Bronchial epithelial cell (primary cell): Measurements from ENCODE around the gene PLA2G4A. TPM values are rescaled to one million over a fixed set of nuclear protein-coding genes. Genes with fewer than 3 reads are reported as not detected.
A peak's percentile ranks its signal among the peaks of the same experiment; 100 is the strongest.

Experiments
- DNase-seq: peaks from one replicate; pipeline ENCODE4 v3.0.0-alpha.2; 2010; ENCODE audit warnings: low read depth
- FAIRE-seq: peaks from 2 replicates; lab custom pipeline; 2011; peaks lifted over from hg19 to GRCh38; lab: Jason Lieb, UNC
- H3K27me3 ChIP-seq: 2 replicates; pipeline ENCODE4 v1.5.1; 2011; ENCODE audit warnings: low read length; ENCODE audit not compliant: control insufficient read depth, insufficient read depth
- H3K36me3 ChIP-seq: 2 replicates; pipeline ENCODE4 v1.5.1; 2011; ENCODE audit warnings: low read length; ENCODE audit not compliant: control insufficient read depth, insufficient read depth
- H3K4me3 ChIP-seq: 2 replicates; pipeline ENCODE4 v1.5.1; 2011; ENCODE audit warnings: mild to moderate bottlenecking, low read depth, low read length, control low read depth
- CTCF ChIP-seq: IDR thresholded peaks from 2 replicates; pipeline ENCODE4 v1.5.1; 2011; ENCODE audit warnings: mild to moderate bottlenecking, moderate library complexity, low read length, control low read depth, inconsistent platforms; ENCODE audit not compliant: insufficient read depth, severe bottlenecking
- total RNA-seq: library from RNA; depleted of rRNA; stranded (reverse); fragments of >200 nt; gene quantifications from 2 replicates; pipeline ENCODE4 v1.2.1, GENCODE V29; 2014

Gene PLA2G4A
- total RNA-seq, 1 donor from 2014 or later: 5.5 TPM

GRCh38 chr1:186812570-186812969 lies 16.2 kb upstream of the PLA2G4A start:
- no peak for TF ChIP-seq CTCF
- FAIRE-seq (no peak), DNase-seq (no peak)
- no peak overlapping the region for H3K4me3 ChIP-seq
- H3K36me3 ChIP-seq: no peaks in the 10 kb centered on the region
- H3K27me3 ChIP-seq: no peaks in the 10 kb centered on the region

- H3K4me3 ChIP-seq: no peak overlapping the region
- no peaks in the 10 kb centered on the region for H3K27me3 ChIP-seq
- TF ChIP-seq CTCF: no peak
- H3K36me3 ChIP-seq: no peaks in the 10 kb centered on the region
- FAIRE-seq (no peak), DNase-seq (peak; percentile 63)
These were observed 15.3 kb upstream of the PLA2G4A start for GRCh38 chr1:186813420-186813819.

GRCh38 chr1:186819126-186819525 lies 9.6 kb upstream of the PLA2G4A start:
- Histone ChIP-seq H3K27me3 (no peaks in the 10 kb centered on the region), H3K36me3 (no peaks in the 10 kb centered on the region), H3K4me3 (no peak overlapping the region)
- no peak for TF ChIP-seq CTCF
- DNase-seq (no peak), FAIRE-seq (no peak)

- no peak for DNase-seq
- no peak for FAIRE-seq
- Histone ChIP-seq H3K4me3 (no peak overlapping the region), H3K27me3 (no peaks in the 10 kb centered on the region), H3K36me3 (no peaks in the 10 kb centered on the region)
- TF ChIP-seq CTCF: no peak
These were observed 9.2 kb upstream of the PLA2G4A start for GRCh38 chr1:186819563-186819962.

- no peak for FAIRE-seq
- Histone ChIP-seq H3K36me3 (no peaks in the 10 kb centered on the region), H3K4me3 (peak overlapping the region; percentile 59), H3K27me3 (no peaks in the 10 kb centered on the region)
- no peak for TF ChIP-seq CTCF
- DNase-seq: no peak
These were observed 1.2 kb downstream of the PLA2G4A start for GRCh38 chr1:186829686-186830587.
